NCI-H446 (cell line): ENCODE data around the gene PBRM1.
"Not testable (repeated sequence)": the region's sequence is repeated elsewhere in the genome, so short reads cannot be mapped to it uniquely, and the experiment has no call there.

Experiments
- DNase-seq, 2 experiments: peaks; one replicate each; lab custom pipeline; 2025; lab: John Stamatoyannopoulos, UW

PBRM1 gene

DNA sequence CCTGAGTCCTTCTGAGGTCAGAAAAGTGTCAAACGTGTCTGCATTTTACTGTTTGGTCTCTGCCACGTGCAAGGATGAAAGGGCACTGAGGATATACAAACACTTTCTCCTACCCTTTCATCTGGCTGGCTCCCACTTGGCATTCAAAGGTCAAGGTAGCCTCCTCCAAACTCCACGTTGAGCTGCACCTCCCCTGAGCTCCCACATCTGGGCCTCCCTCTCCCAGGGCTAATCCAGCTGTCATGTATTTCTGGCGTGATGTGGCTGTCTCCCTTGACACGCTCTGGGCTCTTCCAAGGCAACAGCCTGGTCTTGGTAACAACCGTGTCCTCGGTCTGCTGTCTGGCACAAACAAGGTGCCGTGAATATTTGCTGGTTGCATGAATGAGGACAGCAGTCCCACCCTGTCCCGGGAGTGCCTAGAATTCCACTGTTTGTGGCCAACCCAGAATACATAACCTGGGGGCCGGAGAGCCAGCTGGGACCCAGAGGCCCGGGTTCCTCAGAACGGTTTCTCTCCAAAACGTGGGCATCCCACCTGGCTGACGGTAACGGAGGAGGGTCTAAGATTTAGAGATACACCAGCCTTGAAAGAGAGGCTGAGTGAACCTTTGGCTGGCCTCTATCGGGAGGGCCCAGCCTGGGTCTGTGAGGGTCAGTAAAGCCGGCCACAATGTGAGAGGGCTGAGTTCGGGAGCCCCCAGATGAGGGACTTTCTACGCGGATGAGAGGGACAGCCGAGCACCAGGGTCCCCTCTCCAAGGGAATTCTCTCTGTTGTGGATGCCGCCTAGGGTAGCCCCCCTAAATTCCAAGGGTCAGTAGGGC, 19.1 kb upstream of the PBRM1 start:
- no peak for DNase-seq

DNA sequence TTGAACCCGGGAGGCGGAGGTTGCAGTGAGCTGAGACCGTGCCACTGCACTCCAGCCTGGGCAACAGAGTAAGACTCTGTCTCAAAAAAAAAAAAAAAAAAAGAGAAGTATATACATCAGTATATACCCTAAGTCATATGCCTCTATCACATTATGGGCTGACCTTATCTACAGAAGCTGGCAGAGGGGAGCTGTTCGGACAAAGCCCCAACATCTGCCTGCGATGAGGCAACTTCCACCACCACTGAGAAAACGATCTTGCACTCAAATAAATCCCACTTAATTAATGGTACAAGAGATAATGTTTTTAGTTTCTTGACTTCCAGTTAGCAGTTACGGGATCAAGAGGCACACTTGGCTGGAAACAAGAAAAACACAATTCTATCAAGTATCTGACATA, 17.6 kb upstream of the PBRM1 start:
- DNase-seq, result no peak

DNA sequence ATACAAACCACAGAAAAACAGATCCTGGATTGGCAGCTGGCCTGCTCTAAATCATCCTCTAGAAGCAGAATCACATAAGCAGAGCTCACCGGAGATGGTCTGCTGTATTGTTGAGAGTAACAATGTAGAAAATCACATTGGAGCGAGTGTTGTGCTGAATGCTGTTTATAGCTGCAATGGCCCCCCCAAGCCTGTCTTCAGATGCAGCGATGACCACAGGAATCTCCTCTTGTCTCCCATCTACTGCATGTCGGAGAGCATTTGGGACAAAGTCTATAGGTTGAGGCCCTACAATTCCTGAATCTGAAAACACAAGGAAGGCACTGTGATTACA, 11.9 kb upstream of the PBRM1 start:
- no peak for DNase-seq

DNA sequence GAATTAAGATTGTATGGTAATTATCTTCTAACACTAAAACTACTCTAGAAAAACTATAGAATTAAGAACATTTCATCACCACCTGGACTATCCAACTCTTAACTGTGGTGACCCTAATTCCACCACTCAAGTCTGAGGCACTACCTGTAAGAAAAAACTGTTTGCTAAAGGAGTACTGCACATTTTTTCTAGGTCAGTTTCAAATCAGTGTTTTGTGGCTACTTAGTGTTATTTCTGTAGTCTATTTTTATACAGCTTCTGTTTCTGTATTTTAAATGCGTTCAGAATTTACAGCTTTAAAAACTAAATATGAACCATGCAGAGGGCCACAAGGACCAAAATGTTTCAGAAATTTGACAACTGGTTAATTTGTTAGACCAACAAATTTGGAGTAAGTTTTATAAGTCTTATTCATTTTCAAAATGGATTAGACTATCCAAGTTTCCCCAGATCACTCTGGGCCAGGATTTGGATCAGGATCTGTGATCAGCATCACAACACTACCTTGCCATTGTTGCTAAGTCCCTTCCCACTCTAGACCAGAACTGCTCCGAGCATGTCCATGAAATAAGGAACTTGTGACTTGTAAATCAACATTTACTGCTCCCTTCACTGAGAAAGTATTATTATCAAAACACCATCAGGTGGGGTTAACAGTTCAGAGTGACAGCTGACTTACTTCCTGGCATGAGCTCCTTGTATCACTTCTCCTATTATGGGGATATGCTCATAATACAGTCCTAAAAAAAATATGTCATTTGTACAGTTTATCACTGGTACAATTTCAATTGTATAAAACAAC, 11.3 kb upstream of the PBRM1 start:
- no peak for DNase-seq

DNA sequence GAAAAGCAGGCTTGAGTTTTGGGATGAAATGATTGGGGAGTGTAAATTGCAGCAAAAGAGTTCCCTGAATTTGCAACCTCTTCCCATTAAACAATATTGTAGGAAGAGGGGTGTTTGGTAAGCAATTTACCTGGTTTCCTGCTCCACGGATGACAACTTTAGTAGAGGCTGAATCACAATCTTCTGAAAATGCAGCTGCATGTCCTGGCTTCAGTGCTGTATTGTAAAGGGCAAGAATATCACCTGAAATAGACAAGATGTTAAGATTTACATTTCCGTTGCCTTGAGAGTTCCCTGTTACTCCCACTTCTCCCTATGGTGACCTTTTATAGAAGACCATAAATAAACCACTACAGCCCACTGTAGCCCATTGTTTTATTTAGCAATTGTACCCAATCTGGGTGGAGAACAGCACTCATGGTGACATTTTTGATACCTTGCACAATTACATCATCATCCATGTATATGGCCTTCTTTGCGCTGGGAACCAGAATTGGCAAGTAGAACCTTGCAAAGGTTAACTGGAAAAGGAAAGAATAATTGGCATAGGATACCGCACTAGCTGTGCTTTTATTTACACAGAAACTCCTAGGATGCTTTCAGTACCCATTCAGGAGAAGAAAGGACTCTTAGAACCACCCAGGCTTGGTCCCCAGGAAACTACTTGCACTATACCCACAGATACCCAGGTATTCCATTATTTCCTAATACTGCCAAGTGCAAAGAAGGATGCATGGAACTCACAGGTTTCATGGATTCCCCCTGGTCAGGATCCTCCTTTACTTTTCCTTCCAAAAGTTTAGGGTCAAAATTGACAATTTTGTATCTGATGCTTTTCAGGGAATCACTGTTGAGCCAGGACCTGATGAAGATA, 10.3 kb upstream of the PBRM1 start:
- no peak for DNase-seq

DNA sequence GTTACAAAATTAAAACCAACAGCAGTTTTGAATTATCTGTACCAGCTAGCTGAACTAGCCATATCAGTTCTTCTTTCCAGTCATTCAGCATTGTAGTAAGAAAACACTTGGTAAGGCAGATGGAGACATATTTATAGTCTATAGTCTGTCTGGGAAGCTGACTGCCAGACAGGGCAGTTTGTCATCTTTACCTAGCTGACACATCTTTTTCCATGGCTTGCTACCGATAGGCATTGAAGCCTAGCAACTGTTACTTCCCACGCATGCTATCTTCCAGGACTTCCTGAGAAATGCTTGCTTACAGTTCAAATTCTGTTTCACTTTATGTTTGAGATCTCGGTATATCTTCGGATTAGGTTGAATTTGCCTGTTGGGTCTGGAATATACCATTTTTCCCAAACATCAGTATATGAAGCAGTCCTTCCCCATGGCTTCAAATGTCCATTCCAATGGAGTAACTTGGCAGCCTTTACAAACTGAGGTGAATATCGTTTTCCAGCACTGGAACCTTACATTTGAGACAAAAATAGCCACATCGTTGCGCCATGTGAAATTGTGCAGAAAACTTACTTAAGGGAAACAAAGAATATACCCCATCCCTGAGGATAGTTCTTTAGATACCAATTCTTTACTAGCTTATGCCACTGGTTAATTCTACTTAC, 8.9 kb upstream of the PBRM1 start:
- DNase-seq, result no peak

DNA sequence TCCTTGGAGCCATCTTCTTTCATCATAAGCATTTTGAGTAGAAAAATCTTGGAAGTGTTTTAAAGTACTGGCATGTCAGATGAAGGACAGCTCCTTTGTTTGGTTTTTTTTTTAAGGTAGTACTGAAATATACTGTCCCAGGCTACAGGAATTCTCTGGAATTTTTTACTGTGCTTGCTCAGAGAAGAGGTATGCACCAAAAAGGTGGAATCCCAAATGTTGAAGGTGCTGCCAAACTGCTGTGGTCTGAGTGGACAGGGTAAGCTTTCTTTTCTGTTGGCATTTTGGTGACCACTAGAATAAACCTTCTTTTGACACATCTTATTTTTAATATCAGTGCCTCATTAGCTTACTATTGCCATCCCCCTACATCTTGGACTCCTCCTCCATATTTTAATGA, 7.4 kb upstream of the PBRM1 start:
- no peak for DNase-seq

DNA sequence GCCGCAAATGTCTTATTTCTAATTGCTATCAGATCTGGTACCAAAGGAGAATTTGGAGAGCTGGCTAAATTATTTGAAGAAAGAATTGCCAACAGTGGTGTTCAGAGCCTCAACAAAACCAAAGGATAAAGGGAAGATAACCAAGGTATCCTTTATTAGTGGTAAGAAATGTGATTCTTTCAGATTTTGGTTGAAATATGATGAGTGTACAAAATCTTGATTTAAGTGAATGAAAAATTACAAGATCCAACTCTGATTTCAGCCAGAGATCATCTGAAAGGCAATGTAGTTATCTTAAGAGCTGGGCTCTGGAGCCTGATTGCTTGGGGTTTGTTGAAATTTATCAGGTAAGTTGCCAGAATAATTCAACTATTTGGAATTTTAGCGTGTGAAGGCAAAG, 4.8 kb upstream of the PBRM1 start:
- DNase-seq, result no peak

DNA sequence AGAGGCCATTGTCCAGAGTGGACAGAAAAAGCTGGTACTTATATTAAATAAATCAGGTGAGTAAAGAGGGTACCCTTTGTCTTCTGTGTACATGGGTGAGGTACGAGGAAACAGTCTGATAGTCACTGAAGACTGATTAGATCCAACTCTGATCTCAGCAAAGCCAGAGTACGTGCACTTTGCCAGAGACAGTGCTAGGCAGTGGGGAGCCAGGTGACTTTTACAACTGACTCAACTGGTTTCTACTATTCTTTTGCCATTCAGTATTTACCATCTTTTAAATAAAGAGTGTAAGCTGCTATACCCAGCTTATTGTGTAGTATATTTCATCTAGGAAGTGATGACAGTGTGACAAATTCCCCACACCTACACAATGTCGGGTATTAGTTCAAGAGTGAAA, 3.4 kb upstream of the PBRM1 start:
- no peak for DNase-seq

DNA sequence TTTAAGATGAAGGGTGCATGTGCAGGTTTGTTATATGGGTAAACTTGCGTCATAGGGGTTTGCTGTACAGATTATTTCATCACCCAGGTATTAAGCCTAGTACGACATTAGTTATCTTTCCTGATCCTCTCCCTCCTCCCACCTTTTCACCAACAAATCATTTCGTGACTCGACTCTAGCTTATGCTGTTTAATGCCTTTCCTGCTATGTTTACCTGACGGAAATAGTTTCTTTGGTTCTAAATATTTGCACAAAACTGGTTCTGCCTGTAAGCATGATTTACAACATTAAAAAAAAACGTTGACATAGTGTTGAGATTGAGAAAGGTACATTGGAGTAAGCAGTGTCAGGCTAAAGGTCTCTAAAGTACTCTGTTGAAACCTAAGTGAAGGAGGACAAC, 2.6 kb upstream of the PBRM1 start:
- no peak for DNase-seq

DNA sequence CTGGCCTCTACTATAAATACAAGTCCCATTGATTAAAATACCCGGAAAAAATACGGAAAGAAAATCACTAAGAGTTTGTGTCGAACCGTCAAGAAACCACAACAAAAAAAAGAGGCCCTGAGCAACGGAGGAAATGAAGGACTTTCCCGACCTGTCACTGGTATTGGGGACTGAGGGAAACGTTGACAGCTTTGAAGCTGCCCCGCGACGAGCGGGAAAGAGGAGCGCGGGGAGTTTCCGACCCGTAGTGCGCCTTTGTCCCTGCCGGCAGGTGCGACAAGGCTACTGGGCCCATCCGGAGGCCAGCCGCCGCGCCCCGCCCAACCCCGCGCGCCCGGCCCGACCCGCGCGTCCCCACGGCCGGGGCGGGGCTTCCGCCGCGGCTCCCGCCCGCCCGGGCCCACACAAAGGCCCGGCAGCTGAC, 416 bp downstream of the PBRM1 start:
- DNase-seq, result peak; percentile 16 to 77

DNA sequence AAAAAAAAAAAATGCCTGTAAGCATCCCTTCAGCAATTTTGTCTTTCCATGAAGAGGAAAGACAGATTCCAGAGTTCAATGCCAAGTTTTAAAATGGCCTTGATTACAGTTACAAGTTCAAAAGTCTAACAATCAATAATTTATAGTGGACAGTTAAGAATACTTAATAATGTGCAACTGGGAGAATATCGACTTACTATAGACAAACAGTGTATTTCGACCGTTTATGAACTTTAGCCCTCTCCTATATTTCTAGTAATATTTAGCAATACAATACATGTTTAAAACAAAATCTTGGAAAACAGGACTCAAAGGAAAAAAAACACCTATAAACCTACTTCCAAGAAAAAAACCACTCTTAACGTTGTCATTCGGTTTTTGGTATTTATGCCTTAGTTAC, 1.5 kb downstream of the PBRM1 start:
- DNase-seq, result no peak

DNA sequence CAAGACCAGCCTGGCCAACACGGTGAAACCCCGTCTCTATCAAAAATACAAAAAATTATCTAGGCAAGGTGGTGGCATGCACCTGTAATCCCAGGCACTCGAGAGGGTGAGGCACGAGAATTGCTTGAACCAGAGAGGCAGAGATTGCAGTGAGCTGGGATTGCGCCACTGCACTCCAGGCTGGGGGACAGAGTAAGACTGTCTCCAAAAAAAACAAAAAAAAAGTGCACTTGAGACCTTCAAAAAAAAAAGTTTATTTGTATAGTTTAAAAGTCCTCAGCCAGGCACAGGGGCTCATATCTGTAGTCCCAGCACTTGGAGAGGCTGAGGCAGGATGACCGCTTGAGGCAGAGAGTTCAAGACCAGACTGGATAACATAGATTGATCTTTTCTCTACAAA, 2.1 kb downstream of the PBRM1 start:
- no peak for DNase-seq

DNA sequence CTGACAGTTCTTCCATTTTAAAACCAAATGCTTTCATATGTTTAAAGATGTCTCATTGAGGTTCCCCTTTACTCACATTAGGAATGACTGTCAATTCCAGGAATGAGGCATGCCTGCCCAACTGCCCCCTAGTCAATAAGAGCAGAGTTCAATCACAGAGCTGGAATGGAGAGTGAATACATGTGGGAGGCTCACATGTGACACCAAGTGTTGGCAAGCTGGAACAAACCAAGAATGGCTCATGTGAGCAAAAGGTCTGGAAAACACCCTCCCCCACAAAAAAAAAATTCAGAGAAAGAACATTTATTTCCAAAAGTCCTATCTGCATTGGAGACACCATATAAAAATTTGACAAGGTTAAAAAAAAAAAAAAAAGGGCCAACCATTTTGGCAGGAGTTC, 3.7 kb downstream of the PBRM1 start:
- peak in 1 of 2 experiments; percentile 22 for DNase-seq

DNA sequence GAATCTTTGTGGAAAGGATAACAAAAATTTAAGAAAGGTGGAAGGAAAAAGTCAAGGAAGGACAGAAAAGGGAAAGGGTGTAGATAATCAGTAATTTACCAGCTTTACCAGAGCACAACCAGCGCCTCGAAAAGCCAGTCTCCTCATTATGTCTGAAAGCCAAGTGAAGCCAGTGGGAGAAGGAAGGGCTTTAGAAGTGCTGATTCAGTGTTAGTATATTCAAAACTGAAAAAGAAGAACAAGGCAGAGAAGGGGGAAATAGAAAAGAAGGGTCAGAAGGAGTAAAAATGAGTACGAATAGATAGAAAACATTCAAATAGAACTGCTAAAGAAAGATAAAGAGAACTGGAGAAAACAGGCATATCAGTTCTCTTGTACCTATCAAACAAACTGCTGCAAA, 4.1 kb downstream of the PBRM1 start:
- DNase-seq, result no peak

DNA sequence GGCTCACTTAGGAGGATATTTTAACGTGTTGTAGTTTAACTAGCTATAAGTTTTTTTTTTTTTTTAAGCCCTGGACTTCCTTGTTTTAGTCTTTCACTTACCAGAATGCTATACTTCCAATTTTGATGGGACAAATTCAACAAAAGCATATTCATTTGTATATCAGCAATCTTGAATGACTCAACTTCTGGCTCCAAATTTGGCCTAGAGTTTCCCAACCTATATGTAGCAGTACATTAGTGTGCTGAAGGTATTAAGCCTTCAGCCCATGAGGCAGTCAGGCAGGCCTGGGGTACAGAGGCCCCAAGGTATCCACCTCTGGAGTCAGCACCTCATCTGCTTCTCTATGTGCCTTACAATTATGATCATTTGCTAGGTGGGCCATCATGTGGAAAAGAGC, 5.9 kb downstream of the PBRM1 start:
- no peak for DNase-seq

DNA sequence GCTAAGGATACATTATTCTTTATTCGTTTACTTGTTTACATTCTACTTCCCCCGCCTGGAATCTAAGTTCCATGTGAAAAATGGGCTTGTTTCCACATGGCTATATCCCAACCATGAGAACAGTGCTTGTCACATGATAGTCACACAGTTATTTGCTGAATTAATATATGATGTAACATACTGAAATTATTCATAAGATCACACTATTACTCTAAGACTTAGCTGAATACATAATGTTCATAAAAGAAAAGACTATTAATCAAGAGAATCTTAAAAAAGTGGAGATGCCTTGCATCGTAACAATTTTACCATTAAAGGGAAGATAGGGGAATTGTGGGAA, 6.5 kb downstream of the PBRM1 start:
- no peak for DNase-seq

DNA sequence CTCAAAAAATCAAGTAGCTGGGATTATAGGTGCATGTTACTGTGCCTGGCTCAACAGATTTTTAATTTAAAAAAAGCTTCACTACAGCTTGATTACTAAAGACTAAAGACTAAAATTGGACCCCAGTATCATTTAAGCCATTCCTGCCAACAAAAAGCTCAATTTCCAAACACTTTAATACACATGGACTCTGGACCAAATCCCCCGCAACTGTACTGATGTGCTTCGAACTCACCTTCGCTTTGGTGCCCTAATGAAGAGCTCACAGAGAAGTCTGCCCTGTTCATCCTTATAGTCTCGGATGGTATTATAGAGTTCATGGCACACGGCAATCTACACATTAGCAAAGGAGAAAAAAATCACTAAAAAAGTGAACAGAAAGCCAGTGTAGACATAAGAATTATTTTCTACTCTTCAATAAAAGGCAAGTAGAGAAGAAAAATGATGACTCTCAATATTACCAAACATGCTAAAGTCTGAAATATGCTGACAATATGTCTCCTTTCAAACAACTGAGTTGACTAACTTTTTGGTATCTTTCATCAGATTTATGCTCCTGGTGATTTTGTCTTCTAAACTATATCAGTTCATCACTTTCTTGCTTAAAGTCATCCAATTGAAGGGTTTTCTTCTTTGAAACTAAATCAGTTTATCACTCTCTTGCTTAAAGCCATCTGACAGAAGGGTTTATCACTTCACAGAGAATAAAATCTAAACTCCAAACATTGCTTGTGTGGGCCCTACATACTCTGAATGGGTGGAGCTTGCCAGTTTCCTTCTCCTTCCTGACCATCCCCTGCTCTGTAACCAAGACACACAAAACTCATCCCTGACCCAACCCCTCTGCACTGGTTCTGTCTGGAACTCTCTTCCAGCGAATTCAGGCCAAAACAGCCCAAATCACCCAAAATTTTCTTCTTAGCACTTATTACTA, 7.2 kb downstream of the PBRM1 start:
- no peak for DNase-seq

DNA sequence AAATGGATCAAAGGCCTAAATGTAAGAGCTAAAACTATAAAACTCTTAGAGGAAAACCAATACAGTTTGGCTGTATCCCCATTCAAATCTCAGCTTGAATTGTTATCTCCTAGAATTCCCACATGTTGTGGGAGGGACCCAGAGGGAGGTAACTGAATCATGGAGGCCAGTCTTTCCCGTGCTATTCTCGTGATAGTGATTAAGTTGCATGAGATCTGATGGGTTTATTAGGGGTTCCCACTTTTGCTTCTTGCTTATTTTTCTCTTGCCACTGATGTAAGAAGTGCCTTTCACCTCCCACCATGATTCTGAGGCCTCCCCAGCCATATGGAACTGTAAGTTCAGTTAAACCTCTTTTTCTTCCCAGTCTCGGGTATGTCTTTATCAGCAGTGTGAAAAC, 9.5 kb downstream of the PBRM1 start:
- not testable (repeated sequence) for DNase-seq

DNA sequence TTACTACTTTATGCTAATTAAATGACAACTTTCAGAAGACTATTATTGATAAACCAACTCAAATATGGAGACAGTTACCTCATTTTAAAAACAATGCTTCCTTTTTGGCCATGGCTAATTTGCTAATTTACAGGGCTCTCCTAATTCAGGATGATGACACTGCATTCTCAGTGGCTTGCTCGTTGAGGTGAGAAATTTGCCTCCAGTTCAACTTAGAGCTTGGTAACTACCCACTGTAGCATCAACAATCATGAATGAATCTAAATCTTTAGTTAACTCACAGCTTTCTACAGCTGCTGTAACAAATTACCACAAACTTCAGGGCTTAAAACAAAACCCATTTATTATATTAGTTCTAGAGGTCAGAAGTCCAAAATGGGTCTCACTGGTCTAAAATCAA, 14.0 kb downstream of the PBRM1 start:
- no peak for DNase-seq
